SKM-1 treated with dmso at 0.1 percent for 144 hours (cell line): ENCODE data around the gene GUCY1A1.

Experiments used
- DNase-seq: peaks from one replicate; lab custom pipeline; 2025; ENCODE audit not compliant: unreplicated experiment; lab: John Stamatoyannopoulos, UW

The GUCY1A1 gene

DNA sequence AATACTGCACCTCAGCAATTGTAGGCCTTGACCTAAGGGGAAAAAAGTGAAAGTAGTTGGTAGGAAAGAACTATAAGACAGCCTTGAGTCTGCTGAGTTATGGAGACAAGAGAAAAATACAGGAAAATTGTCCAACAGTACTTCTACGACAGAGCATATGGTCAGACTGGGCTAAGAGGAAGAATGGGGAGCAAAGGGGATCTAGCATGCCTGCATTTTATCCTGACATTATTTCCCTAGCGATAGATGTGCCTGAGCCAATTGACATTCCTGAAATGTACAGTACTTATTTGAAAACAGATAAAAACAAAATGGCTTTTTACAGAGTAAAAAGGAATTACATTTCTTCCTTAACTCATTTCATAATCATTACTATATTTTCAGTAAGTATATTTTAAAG lies 22.2 kb downstream of the GUCY1A1 start:
- no peak for DNase-seq

DNA sequence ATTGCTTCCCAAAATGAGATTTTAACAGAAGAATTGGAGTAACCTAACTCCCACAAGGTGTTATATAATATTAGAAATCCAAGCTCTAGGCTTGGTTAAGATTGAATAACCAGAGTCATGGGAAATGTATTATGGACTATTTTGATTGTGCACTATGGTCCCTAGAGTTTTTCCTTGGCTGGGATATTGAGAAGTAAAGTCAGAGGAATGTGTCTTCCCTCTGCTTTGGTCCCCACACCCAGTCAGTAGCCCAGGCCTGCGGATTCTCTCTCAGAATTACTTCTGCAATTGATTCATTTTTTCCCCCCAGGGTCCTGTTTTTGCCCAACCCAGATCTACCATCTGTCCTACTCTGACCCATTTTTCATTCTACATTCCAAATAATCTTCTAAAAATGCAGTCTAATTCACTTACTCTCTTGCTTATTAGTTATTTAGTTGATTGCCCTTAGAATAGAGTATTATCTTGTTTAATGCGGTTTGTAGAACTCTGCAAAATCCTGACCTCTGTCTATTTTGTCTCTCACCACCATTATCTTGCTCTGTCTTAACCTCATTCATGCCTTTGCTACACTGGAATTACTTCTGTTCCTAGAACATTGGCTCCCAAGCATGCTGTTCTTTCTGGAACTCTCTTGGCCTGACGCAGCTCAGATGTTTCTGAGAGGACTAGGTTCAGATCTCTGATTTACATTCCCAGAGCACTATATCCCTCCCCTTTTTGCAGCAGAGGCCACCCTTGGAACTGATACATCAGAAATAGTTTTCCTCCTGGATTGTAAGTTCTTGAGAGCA lies 23.6 kb downstream of the GUCY1A1 start:
- no peak for DNase-seq

DNA sequence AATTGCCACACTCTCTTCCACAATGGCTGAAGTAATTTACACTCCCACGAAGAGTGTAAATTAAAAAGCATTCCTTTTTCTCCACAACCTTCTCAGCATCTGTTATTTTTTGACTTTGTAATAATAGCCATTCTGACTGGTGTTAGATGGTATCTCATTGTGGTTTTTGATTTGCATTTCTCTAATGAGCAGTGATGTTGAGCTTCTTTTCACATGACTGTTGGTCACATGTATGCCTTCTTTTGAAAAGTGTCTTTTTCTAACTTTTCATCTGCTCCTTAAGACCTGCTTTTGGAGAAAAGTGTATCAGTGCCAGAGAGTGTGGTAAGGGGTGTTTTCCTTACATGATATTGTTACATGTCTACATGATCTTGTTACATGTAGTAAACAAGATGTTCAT lies 25.7 kb downstream of the GUCY1A1 start:
- no peak for DNase-seq

DNA sequence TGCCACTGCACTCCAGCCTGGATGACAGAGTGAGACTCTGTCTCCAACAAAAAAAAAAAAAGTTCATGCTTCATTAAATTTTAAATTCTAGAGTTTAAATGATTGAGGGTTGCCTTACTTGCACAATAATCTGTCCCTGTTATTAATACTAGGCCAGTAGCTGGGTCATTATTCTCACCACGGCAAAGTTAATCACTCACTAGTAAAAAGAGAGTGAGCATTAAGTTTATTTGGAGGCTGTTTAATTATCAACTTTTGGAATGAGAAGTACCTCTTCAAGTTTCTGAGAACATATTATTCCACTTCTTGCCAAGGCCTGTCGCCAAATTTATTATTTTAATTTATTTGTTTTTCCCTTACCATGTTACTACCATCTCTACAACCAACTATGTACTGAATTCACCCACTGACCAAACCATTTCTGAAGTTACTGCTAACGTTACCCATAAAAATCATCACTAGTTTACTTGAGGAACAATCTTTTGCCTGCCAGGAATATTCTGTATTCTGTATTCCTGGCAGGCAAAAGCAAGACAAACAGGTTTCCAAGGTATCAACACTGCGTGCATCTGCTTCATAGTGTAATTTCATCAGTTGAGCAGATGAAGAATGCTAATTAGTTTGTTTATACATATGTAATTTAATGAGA lies 26.5 kb downstream of the GUCY1A1 start:
- no peak for DNase-seq

DNA sequence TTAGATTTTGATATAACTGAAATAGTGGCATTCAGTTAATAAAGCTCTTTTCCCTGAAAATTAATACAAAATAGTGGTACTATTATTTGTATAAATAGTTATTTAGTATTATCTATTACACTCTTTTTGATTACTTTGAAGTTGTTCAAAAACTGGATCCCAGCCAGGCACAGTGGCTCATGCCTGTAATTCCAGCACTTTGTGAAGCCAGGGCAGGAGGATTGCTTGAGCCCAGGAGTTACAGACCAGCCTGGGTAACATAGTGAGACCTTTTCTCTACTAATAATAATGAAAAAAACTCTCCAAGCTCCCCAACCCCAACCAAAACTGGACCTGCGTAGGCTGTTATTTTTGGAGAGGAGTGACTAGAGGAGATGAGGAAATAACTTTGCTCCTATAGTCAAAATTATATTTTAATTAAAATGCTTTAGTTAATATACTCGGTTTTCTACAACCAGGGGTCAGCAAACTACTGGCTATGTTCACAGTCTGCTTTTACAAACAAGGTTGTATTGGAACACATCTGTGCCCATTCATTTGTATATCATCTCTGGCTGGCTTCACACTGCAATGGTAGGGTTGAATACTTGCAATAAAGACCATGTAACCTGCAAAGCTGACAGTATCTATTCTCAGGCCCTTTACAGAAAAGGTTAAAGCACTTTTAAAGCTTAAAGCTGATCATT lies 27.6 kb downstream of the GUCY1A1 start:
- DNase-seq, result no peak

DNA sequence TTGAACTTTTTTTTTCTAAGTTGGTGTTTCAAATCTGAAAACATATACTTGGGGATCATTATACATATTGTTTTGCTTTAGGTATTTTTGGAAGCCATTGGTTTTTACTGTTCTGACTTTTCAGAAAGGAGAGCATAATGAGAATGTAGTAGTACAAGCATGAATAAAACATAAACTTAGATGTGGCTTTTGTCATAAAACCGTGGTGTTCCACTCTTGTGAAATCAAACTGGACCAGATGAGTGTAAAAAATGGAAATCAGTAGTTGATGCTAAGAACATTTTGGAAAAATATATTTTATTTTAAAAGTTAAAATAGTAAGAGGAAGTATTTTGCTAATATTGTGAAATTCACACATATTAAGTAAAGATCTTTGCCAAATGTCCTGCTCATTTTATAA lies 29.6 kb downstream of the GUCY1A1 start:
- no peak for DNase-seq

DNA sequence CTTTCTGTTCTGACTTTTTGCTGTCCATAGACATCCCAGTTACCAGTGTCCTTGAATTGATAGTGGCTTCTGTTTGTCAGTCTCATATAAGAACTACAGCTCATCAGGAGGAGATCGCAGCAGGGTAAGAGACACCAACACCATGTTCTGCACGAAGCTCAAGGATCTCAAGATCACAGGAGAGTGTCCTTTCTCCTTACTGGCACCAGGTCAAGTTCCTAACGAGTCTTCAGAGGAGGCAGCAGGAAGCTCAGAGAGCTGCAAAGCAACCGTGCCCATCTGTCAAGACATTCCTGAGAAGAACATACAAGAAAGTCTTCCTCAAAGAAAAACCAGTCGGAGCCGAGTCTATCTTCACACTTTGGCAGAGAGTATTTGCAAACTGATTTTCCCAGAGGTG lies 30.1 kb downstream of the GUCY1A1 start:
- no peak for DNase-seq

DNA sequence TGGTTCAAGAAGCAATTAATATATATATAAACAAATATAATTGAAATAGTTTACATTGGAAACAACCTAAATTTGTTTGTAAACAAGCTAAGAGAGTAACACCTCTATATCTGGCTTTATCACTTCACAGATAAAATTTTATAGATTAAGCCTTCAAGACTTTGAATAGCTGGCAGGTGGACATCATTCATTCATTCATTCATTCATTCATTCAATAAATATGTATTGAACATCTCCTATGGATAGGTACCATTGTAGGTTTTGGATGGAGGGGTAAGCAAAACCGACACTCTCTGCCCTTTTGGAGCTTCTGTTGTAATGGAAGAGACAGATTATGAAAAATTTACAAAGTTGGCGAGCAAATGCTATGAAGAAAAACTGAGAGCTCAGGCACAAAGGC lies 35.2 kb downstream of the GUCY1A1 start:
- no peak for DNase-seq

DNA sequence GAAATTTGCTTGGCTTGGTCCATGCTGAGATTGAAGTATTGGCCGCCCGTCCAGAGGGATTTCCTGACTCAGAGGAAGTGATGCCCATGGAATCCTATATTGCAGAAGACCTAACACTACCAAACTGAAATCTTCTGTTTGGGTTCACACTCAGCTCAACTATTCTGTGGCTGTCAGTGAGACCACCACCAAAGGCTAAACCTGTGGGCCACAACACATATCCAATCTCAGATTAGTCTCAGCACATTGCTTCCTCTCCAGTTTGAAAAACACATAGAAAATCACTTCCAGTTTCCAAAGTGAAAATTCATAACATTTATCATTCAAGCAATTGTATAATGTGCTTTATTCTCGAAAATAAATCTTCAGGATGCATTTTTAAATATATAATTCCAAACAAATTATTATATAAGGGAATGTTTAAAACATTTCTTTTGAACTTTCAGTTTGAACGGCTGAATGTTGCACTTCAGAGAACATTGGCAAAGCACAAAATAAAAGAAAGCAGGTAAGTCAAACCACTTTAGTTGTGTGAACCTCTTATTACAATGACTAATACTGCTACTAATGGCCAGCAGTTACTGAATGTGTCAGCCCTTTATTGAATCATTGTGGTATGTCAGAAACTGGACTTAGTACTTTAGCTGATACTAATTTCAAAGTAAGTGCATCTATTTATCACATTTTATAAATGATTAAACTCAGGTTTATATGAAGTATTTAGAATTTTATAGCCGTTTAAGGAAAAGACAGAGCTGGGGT lies 37.0 kb downstream of the GUCY1A1 start:
- DNase-seq, result no peak

DNA sequence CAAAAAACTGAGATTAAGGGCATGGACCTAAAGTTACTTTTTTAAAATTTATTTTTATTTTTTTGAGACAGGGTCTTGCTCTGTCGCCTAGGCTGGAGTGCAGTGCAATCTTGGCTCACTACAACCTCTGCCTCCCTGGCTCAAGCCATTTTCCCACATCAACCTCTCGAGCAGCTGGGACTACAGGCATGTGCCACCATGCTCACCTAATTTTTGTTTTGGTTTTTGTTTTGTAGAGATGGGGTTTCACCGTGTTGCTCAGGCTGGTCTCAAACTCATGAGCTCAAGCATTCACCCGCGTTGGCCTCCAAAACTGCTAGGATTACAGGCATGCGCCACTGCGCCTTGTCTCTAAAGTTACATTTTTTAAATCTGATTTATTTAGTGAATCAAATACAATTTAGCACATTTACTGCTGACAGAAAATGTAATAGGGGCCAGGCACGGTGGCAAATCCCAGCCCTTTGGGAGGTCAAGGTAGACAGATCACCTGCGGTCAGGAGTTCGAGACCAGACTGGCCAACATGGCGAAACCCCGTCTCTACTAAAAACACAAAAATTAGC lies 38.3 kb downstream of the GUCY1A1 start:
- no peak for DNase-seq

DNA sequence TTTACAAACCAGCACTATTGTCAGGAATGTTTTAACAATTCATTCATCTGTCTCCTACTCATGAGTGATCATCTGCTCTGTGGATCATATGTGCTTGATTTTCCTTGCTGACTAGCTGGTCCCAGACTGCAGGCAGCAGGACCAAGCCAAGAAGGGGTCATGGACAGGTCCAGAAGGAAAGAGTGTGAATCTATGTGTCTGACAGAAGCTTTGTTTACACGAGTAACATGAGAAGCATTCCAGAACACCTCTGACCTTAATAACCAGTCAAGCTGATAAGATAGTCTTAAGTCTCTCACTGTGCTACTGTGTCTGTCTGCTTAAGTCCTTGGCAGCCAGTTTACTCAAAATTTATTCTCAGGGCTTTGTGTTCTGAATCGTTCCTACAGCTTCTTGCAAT lies 39.0 kb downstream of the GUCY1A1 start:
- no peak for DNase-seq

DNA sequence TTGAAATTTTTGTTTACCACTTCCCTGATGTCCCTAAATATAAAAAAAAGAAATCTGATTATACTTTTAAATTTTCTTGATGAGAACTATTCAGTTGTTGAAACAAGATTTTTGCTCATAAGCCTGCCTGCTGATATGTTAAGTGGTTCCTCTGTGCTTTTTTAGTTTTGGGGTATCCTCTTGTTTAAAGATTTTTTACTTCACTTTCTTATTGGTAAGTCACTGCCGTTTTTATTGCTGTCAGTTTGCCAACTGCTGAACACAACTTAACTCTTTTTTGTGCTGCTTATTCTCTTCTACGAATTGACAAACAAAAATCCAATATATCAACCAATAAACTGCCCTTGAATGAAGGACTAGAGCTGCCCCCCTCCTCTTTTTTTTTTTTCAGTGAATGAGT lies 39.5 kb downstream of the GUCY1A1 start:
- DNase-seq, result no peak

DNA sequence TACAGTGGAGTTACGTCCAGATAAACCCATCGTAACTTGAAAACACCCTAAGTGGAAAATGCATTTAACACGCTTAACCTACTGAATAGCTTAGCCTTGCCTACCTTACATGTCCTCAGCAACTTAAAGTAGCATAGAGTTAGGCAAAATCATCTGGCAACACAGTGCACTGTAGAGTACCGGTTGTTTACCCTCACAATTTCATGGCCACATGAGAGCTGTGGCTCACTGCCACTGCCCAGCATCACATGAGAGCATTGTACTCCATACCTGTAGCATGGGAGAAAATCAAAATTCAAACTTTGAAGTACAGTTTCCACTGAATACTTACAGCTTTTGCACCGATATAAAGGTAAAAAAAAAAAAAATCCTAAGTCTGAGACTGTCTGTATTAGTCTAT lies 40.6 kb downstream of the GUCY1A1 start:
- no peak for DNase-seq

DNA sequence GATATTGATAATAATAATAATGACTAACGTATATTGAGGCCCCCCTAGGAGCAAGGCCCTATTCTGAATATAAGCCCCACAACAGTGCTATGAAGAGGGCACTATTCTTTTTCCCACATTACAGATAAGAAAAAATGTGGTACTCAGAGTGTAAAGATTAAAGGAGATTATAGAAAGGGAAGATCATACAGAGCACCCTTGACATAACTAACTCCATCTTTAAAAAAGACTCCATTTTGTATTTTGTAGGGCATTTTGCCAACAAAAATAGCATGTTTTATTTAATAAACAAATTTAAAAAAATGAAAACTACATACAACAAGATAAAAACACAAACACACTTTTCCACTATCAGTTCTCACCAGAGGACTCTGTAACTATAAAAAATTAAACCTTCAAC lies 42.1 kb downstream of the GUCY1A1 start:
- DNase-seq, result no peak

DNA sequence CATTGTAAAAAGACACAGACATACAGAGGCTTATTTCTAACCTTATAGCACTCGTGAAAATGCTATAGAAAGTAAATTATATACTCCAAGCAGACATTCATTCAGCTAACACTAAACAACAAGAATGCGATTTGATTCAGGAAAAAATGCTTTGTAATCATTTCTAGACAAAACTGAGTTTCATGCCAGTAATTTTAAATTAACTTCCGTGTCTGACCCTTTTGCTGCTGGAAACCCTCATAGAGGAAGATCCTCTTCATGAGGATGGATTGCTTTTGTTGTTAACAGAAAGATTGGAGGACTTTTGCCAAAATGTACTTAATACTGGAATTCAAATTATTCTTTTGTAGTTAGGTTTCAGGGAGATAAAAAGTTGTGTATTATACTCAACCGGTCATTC lies 43.3 kb downstream of the GUCY1A1 start:
- DNase-seq, result no peak

DNA sequence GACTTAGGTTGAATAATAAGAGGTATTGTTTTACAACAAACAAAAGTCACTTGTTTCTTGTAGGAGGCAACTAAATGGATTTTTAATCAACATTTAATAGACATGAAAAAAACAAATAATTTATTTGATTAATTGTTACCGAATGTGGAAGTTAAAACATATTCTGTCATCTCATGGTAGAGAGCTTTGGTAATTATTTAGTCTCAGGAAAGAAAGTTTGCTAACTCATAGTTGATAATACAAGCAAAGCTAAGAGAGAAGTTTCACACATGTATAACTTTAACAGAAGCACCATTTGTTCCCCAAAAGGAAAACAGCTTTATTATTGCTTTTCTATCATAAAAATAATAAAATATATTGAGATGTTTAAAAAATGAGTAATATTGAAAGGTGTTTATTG lies 44.9 kb downstream of the GUCY1A1 start:
- no peak for DNase-seq

DNA sequence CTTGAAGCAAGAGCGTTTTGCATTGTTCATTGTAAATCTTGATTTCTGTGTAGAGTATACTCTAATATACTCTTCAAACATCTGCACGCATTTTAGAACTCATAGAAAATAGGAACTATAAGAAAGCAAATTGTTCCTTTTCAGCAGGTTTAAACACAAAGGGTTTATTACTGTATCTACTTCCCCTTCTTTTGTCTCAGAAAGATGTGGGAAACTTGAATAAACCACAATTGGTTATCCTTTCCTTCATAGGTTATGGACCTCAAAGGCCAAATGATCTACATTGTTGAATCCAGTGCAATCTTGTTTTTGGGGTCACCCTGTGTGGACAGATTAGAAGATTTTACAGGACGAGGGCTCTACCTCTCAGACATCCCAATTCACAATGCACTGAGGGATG lies 46.2 kb downstream of the GUCY1A1 start:
- DNase-seq, result peak; percentile 2

DNA sequence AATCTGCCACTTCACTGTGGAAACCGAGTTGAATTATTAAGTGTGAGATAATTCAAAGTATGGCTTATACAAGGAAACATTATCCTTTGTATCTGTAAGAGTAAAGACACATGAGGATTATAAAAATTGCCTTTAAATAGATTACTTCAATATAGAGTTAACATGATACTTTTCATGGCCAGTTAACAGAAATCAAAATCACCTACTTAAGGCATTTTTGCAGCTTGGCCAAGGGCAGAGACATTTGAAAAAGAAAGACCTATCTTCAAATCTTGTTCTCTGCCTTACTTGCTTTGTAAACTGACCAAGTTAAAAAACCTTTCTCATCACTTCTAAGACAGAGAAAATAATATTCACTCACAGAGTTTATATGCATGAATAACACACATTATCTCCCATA lies 47.3 kb downstream of the GUCY1A1 start:
- no peak for DNase-seq

DNA sequence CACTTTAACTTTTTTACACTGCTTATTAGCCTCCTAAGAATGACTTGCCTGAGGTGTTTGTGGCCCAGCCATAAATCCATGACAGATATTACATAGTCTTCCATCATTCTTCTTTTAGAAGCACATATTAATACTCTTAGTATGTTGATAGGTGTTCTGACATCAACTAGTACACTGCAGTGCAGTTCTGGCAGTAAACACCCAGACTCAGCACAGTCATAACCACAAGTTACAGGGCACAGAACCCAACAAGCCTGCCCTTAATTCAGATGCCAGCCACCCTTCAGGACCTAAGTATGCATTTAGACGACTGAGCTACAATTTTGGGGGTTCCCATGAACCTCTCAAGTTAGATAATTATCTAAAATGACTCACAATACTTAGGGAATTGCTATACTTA lies 55.7 kb downstream of the GUCY1A1 start:
- DNase-seq, result no peak

DNA sequence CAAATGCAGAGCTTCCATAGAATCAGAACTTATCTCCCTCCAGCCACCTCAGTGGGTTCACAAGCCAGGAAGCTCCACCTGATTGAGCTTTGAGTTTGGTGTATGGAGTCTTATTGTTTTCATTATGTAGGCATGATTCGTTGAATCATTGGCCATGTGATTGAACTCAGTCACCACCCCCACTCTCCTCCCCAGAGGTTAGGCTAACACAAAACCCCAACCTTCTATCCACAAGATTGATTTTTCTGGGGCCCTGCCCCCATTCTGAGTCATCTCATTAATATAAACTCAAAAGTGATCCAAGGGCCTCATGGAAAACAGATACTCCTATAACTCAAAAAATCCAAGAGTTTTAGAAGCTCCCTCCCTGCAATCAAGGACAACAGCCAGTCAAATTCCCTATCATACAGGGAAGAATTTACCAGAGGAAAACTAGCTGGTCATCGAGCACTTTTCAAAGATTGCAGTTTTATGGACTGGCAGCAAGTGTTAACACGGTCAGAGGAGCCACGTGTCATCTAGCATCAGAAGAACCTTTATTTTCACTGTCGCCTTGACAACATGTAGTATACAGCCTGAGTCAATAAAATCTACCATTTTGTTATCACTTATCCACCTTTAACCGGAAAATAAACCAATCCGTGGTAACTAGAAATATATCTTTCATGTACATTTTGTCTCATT lies 56.3 kb downstream of the GUCY1A1 start:
- DNase-seq, result no peak

DNA sequence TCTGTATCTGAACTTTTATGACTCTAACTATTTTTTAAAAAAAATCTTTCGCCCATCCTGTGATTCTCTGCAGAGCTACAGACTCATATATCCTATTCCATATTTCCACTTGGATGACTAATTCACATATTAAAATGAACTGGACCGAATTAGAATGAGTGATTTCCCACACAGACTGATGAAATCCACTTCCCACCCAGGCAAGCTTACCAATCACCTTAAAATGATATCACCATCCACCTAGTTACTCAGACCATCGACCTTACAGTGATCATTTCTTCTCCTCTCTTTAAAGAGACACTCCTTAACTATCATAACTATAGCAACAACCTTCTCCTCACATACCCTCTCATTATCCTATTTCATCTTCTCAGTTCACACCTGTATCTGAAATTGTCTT lies 58.1 kb downstream of the GUCY1A1 start:
- no peak for DNase-seq
